C4-2B (cell line): ENCODE data around the gene SLC6A11.

ENCODE experiments used
- ZFX ChIP-seq: fragments of 450-650 bp; IDR thresholded peaks from 2 replicates; pipeline ENCODE4 v1.6.1; 2017
- TF ChIP-seq, protein P1 (sequence below): fragments of 450-650 bp; conservative IDR thresholded peaks from 2 replicates; pipeline ENCODE4 v1.5.1; 2017; ENCODE audit warnings: mild to moderate bottlenecking

DNA sequence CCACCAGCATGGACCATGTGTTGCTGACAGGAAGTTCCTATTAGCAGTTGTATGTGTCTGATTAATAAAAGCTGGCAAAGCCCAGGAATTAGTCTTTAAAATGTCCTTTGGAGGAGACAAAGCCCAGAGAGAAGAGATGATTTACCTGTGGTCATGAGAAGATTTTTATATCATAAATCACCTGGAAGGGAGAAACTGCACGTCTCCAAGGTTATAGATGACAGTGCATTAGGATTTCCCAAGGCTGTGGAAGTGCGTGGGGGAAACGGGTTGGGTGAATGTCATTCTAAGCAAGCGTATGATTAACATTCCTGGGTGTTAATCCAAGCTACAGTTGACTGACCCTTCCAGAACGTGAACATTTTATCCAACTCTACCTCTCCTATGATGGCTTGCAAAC is 76.6 kb downstream of the SLC6A11 start:
- TF ChIP-seq, protein P1, sequence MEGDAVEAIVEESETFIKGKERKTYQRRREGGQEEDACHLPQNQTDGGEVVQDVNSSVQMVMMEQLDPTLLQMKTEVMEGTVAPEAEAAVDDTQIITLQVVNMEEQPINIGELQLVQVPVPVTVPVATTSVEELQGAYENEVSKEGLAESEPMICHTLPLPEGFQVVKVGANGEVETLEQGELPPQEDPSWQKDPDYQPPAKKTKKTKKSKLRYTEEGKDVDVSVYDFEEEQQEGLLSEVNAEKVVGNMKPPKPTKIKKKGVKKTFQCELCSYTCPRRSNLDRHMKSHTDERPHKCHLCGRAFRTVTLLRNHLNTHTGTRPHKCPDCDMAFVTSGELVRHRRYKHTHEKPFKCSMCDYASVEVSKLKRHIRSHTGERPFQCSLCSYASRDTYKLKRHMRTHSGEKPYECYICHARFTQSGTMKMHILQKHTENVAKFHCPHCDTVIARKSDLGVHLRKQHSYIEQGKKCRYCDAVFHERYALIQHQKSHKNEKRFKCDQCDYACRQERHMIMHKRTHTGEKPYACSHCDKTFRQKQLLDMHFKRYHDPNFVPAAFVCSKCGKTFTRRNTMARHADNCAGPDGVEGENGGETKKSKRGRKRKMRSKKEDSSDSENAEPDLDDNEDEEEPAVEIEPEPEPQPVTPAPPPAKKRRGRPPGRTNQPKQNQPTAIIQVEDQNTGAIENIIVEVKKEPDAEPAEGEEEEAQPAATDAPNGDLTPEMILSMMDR = no peak
- no peak for TF ChIP-seq ZFX
